HepG2 (cell line): ENCODE results near the gene H6PD. TPM values are rescaled to one million over a fixed set of nuclear protein-coding genes. Genes with fewer than 3 reads are reported as not detected.
A peak's percentile ranks its signal among the peaks of the same experiment; 100 is the strongest.

Source experiments
- ARID2 ChIP-seq: sonication (generic); formaldehyde crosslinking; IDR thresholded peaks from 2 replicates; pipeline ENCODE4 v1.8.1; 2022; ENCODE audit warnings: mild to moderate bottlenecking, missing genetic modification reagents, borderline replicate concordance
- ATF7-NPFF ChIP-seq: sonication (generic); formaldehyde crosslinking; IDR thresholded peaks from 2 replicates; pipeline ENCODE4 v1.8.1; 2023; ENCODE audit warnings: mild to moderate bottlenecking, low read depth, missing genetic modification reagents, moderate library complexity
- ERF ChIP-seq: IDR thresholded peaks from 2 replicates; pipeline ENCODE4 v1.6.1; 2018; ENCODE audit warnings: missing biosample characterization, missing genetic modification reagents
- HMGA1 ChIP-seq: sonication (generic); formaldehyde crosslinking; conservative IDR thresholded peaks from 2 replicates; pipeline ENCODE4 v1.4.0; 2020; ENCODE audit warnings: missing genetic modification reagents
- HNF4A ChIP-seq: sonication (generic); formaldehyde crosslinking; IDR thresholded peaks from 2 replicates; pipeline ENCODE4 v1.4.0; 2020; ENCODE audit warnings: missing genetic modification reagents
- KDM3A ChIP-seq: IDR thresholded peaks from 2 replicates; pipeline ENCODE4 v1.6.1; 2018; ENCODE audit warnings: low read depth, missing compliant biosample characterization
- MIER3 ChIP-seq: IDR thresholded peaks from 2 replicates; pipeline ENCODE4 v1.6.1; 2016; ENCODE audit warnings: missing compliant biosample characterization, borderline replicate concordance
- PAX8 ChIP-seq: sonication (generic); formaldehyde crosslinking; IDR thresholded peaks from 2 replicates; pipeline ENCODE4 v1.8.0; 2022; ENCODE audit warnings: mild to moderate bottlenecking, missing genetic modification reagents, borderline replicate concordance
- PITX1 ChIP-seq: sonication (generic); formaldehyde crosslinking; IDR thresholded peaks from 2 replicates; pipeline ENCODE4 v1.5.1; 2020; ENCODE audit warnings: mild to moderate bottlenecking, missing genetic modification reagents
- TMF1 ChIP-seq: sonication (generic); formaldehyde crosslinking; IDR thresholded peaks from 2 replicates; pipeline ENCODE4 v1.8.1; 2022; ENCODE audit warnings: low read depth, missing genetic modification reagents
- ZBTB20 ChIP-seq: sonication (generic); formaldehyde crosslinking; IDR thresholded peaks from 2 replicates; pipeline ENCODE4 v1.8.1; 2023; ENCODE audit warnings: missing genetic modification reagents, low read depth, mild to moderate bottlenecking, borderline replicate concordance
- ZNF136 ChIP-seq: sonication (generic); formaldehyde crosslinking; IDR thresholded peaks from 2 replicates; pipeline ENCODE4 v1.8.1; 2022; ENCODE audit warnings: low read depth, mild to moderate bottlenecking, moderate library complexity, missing genetic modification reagents
- ZNF143 ChIP-seq: sonication (generic); formaldehyde crosslinking; IDR thresholded peaks from 2 replicates; pipeline ENCODE4 v1.4.0; 2020; ENCODE audit warnings: missing genetic modification reagents
- ZNF292 ChIP-seq: sonication (generic); formaldehyde crosslinking; IDR thresholded peaks from 2 replicates; pipeline ENCODE4 v1.8.1; 2022; ENCODE audit warnings: mild to moderate bottlenecking, low read depth, missing genetic modification reagents, borderline replicate concordance
- ZNF543 ChIP-seq: sonication (generic); formaldehyde crosslinking; IDR thresholded peaks from 2 replicates; pipeline ENCODE4 v1.4.0; 2020; ENCODE audit warnings: mild to moderate bottlenecking, missing genetic modification reagents
- polyA plus RNA-seq, 8 experiments: library from polyadenylated mRNA; depleted of rRNA in 3 of 8; stranded (reverse) in 7 of 8; unstranded in 1 of 8; fragments of >200 nt; fragmentation: Illumina TruSeq in 4 of 8; extraction: Trizol in 4 of 8; gene quantifications; 2 replicates each; pipeline versions ENCODE4 v1.2.1 to v1.2.3, GENCODE V29; 2011 to 2016; ENCODE audit warnings: low read depth in 4 of 8, missing spikeins in 1 of 8, mixed read lengths in 1 of 8; ENCODE audit not compliant: insufficient read depth in 1 of 8
- total RNA-seq, 5 experiments: library from RNA; depleted of rRNA; stranded (reverse); fragments of >200 nt; fragmentation: Illumina TruSeq; extraction: Trizol; gene quantifications; 2 replicates each; pipeline ENCODE4 v1.2.3, GENCODE V29; 2016; ENCODE audit warnings: low read depth in 1 of 5
- TF ChIP-seq, protein P1 (sequence below): sonication (generic); formaldehyde crosslinking; IDR thresholded peaks from 2 replicates; pipeline ENCODE4 v1.4.0; 2020; ENCODE audit warnings: mild to moderate bottlenecking, missing genetic modification reagents
- TF ChIP-seq, protein P2 (sequence below), 2 experiments: sonication (generic) in 1 of 2; formaldehyde crosslinking in 1 of 2; IDR thresholded peaks; 2 replicates each; pipeline versions ENCODE4 v1.4.0 to v1.6.1; 2018 to 2020; ENCODE audit warnings: missing genetic modification reagents in 2 of 2, borderline replicate concordance in 1 of 2, low read depth in 1 of 2, mild to moderate bottlenecking in 1 of 2, missing biosample characterization in 1 of 2
- TF ChIP-seq, protein P3 (sequence below): sonication (generic); formaldehyde crosslinking; IDR thresholded peaks from 2 replicates; pipeline ENCODE4 v1.5.1; 2020; ENCODE audit warnings: mild to moderate bottlenecking, missing genetic modification reagents
- TF ChIP-seq, protein P4 (sequence below): sonication (generic); formaldehyde crosslinking; IDR thresholded peaks from 2 replicates; pipeline ENCODE4 v1.4.0; 2020; ENCODE audit warnings: missing genetic modification reagents, borderline replicate concordance

The H6PD gene
- total and polyA plus RNA-seq, 2 of the 13 experiments (the other 11 are each of a cell fraction or from before 2014, with no cell fraction given) = 9.3 to 14.1 TPM

DNA sequence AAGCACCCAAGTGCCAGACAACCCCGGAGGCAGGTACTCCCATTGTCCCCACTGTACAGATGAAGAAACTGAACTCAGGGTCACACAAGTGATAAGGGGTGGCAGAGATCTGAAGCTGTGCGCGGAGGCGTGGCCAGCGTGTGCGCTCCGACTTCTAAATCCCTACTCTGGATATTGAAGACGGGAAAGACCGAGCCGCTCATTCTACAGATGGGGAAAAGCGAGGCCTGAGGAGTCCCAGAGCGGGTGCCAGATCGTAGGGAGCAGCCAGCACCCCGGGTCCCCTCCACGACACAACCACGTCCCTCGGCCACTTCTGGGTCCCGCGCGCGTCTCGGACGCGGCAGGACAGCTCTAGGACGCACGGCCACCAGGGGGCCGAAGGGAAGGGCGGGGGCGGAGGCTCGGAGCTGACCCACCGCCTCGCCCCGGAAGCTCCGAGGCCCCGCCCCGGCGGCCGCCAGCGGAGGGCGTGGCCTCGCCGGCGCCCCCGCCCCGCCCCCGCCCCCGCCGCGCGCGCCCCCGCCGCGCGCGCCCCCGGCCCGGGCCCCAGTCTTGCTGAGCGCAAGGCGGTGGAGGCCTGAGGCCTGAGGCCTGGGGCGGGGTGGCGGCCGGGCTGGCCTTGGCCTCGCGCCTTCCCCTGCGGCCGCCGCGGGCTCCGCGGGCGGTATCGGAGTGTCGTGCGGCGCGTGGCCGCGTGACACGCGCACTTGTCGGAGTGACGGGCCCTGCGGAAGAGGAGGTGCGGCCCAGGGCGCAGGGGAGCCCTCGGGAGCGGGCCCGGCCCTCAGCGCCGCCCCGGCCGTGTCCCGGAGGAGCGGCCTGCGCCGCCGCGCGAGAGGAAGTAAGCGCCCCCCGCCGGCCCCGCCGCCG, at the start of gene H6PD (continued):
- TF ChIP-seq ATF7-NPFF (CRISPR knock-in tag) = peak; percentile 70
- TF ChIP-seq, protein P1, sequence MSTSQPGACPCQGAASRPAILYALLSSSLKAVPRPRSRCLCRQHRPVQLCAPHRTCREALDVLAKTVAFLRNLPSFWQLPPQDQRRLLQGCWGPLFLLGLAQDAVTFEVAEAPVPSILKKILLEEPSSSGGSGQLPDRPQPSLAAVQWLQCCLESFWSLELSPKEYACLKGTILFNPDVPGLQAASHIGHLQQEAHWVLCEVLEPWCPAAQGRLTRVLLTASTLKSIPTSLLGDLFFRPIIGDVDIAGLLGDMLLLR (CRISPR knock-in tag) = peak; percentile 49; the same call in 1 of the 2 replicates
- TF ChIP-seq TMF1 (CRISPR knock-in tag) = peak; percentile 96
- TF ChIP-seq PAX8 (CRISPR knock-in tag) = peak; percentile 71; the same call in 1 of the 2 replicates
- TF ChIP-seq ARID2 (CRISPR knock-in tag) = no peak; the same call in 1 of the 2 replicates
- peak; percentile 67 for TF ChIP-seq HNF4A (CRISPR knock-in tag)
- peak; percentile 75 for TF ChIP-seq ERF (CRISPR knock-in tag)
- TF ChIP-seq ZNF292 = peak; percentile 50; the same call in 1 of the 2 replicates
- peak; percentile 70; the same call in 1 of the 2 replicates for TF ChIP-seq MIER3 (CRISPR knock-in tag)
- no peak for TF ChIP-seq ZNF543
- 0 out of 2 replicates have a peak, but pooled peaks have one; percentile 68 for TF ChIP-seq PITX1
- peak; percentile 14; the same call in 1 of the 2 replicates for TF ChIP-seq KDM3A (CRISPR knock-in tag)
- no peak for TF ChIP-seq ZBTB20
- TF ChIP-seq, protein P2, sequence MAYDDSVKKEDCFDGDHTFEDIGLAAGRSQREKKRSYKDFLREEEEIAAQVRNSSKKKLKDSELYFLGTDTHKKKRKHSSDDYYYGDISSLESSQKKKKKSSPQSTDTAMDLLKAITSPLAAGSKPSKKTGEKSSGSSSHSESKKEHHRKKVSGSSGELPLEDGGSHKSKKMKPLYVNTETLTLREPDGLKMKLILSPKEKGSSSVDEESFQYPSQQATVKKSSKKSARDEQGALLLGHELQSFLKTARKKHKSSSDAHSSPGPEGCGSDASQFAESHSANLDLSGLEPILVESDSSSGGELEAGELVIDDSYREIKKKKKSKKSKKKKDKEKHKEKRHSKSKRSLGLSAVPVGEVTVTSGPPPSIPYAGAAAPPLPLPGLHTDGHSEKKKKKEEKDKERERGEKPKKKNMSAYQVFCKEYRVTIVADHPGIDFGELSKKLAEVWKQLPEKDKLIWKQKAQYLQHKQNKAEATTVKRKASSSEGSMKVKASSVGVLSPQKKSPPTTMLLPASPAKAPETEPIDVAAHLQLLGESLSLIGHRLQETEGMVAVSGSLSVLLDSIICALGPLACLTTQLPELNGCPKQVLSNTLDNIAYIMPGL (CRISPR knock-in tag; IDR thresholded peaks at IDR 0.05; ENCODE audit: borderline replicate concordance in 1 of 2, low read depth in 1 of 2) = peak; percentile 78 to 92
- no peak for TF ChIP-seq HMGA1 (CRISPR knock-in tag)
- TF ChIP-seq, protein P3, sequence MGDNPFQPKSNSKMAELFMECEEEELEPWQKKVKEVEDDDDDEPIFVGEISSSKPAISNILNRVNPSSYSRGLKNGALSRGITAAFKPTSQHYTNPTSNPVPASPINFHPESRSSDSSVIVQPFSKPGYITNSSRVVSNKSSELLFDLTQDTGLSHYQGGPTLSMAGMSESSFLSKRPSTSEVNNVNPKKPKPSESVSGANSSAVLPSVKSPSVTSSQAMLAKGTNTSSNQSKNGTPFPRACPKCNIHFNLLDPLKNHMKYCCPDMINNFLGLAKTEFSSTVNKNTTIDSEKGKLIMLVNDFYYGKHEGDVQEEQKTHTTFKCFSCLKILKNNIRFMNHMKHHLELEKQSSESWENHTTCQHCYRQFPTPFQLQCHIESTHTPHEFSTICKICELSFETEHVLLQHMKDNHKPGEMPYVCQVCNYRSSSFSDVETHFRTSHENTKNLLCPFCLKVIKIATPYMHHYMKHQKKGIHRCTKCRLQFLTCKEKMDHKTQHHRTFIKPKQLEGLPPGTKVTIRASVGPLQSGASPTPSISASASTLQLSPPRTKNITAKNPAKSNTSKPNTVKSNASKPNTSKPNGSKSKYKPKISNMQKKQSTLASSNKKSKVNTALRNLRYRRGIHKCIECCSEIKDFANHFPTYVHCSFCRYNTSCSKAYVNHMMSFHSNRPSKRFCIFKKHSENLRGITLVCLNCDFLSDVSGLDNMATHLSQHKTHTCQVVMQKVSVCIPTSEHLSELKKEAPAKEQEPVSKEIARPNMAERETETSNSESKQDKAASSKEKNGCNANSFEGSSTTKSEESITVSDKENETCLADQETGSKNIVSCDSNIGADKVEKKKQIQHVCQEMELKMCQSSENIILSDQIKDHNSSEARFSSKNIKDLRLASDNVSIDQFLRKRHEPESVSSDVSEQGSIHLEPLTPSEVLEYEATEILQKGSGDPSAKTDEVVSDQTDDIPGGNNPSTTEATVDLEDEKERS (CRISPR knock-in tag) = no peak
- TF ChIP-seq, protein P4, sequence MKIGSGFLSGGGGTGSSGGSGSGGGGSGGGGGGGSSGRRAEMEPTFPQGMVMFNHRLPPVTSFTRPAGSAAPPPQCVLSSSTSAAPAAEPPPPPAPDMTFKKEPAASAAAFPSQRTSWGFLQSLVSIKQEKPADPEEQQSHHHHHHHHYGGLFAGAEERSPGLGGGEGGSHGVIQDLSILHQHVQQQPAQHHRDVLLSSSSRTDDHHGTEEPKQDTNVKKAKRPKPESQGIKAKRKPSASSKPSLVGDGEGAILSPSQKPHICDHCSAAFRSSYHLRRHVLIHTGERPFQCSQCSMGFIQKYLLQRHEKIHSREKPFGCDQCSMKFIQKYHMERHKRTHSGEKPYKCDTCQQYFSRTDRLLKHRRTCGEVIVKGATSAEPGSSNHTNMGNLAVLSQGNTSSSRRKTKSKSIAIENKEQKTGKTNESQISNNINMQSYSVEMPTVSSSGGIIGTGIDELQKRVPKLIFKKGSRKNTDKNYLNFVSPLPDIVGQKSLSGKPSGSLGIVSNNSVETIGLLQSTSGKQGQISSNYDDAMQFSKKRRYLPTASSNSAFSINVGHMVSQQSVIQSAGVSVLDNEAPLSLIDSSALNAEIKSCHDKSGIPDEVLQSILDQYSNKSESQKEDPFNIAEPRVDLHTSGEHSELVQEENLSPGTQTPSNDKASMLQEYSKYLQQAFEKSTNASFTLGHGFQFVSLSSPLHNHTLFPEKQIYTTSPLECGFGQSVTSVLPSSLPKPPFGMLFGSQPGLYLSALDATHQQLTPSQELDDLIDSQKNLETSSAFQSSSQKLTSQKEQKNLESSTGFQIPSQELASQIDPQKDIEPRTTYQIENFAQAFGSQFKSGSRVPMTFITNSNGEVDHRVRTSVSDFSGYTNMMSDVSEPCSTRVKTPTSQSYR (CRISPR knock-in tag) = peak; percentile 13; the same call in 1 of the 2 replicates
- TF ChIP-seq ZNF143 (CRISPR knock-in tag) = peak; percentile 46; the same call in 1 of the 2 replicates
- peak; percentile 73; the same call in 1 of the 2 replicates for TF ChIP-seq ZNF136 (CRISPR knock-in tag)
